Adrenal gland (tissue), 12 donors: Measurements from ENCODE around the gene SETD3. TPM values are rescaled to one million over a fixed set of nuclear protein-coding genes. Genes with fewer than 3 reads are reported as not detected.

Experiments used
- DNase-seq, 7 donors: peaks; one replicate each; pipeline ENCODE4 v3.0.0-alpha.2; 2019 to 2020
- H3K27ac ChIP-seq, 5 donors: fragments of 200-600 bp; sonication (generic) in 4 of 5; 1 replicate in 3 of 5; 2 replicates in 2 of 5; pipeline versions ENCODE4 v1.5.1 to v1.8.0; 2016 to 2020; ENCODE audit warnings: mild to moderate bottlenecking in 1 of 5
- H3K27me3 ChIP-seq: fragments of 200-600 bp; 2 replicates; pipeline ENCODE4 v1.8.0; 2021
- H3K36me3 ChIP-seq, 2 donors: fragments of 200-600 bp; replicated peaks in 1 of 2; 1 replicate in 1 of 2; 2 replicates in 1 of 2; pipeline versions ENCODE4 v1.5.1 to v1.8.0; 2018 to 2022
- H3K4me1 ChIP-seq, 2 donors: fragments of 200-600 bp; replicated peaks in 1 of 2; 1 replicate in 1 of 2; 2 replicates in 1 of 2; pipeline versions ENCODE4 v1.5.1 to v1.8.0; 2018 to 2021
- H3K4me3 ChIP-seq, 4 donors: fragments of 200-600 bp; sonication (generic) in 3 of 4; one replicate each; pipeline ENCODE4 v1.5.1; 2016 to 2018
- H3K9me3 ChIP-seq, 3 donors: fragments of 200-600 bp; sonication (generic) in 1 of 3; replicated peaks in 1 of 3; 1 replicate in 2 of 3; 2 replicates in 1 of 3; pipeline versions ENCODE4 v1.5.1 to v1.8.0; 2016 to 2021
- POLR2A ChIP-seq, 2 donors: fragments of 450-650 bp; IDR thresholded peaks; one replicate each; pipeline ENCODE4 v1.6.1; 2017; ENCODE audit warnings: antibody characterized with exemption in 2 of 2, mild to moderate bottlenecking in 2 of 2, moderate library complexity in 1 of 2
- WGBS, 4 donors: extraction: QIAGEN DNeasy Blood & Tissue Kit in 2 of 4; methylation state at CpG; one replicate each; pipeline versions ENCODE4 v1.1.5 to v1.1.7; 2013 to 2017; 5-methylcytosine and 5-hydroxymethylcytosine counted together
- intact Hi-C, 2 donors: fragments of 100-400 bp; cut with DNase I; formaldehyde crosslinking; loops; one replicate each; pipeline versions ENCODE4 v1.14.1 to v1.15.0; 2022 to 2023
- polyA plus RNA-seq, 3 donors: library from polyadenylated mRNA; stranded (reverse); fragments of 200-250 nt in 2 of 3; fragments of 350-450 nt in 1 of 3; fragmentation: Illumina TruSeq in 1 of 3; extraction: RNeasy Lipid Tissue Mini Kit (QIAGEN cat#74804) in 1 of 3; gene quantifications; one replicate each; pipeline ENCODE4 v1.2.3, GENCODE V29; 2013 to 2014
- total RNA-seq, 9 donors: library from RNA; depleted of rRNA in 4 of 9; stranded (reverse); fragments of >200 nt in 4 of 9; fragments of 120-200 nt in 1 of 9; fragmentation: NEBNext Ultra II Directional in 1 of 9; extraction: Animal tissue kit (Norgen Biotek cat#: 25700) in 1 of 9; gene quantifications; one replicate each; pipeline versions ENCODE4 v1.1.0 to v1.2.4, GENCODE V29; 2013 to 2023
- TF ChIP-seq, protein P1 (sequence below), 6 experiments: fragments of 450-650 bp in 4 of 6; fragments of 200-600 bp in 2 of 6; sonication (generic) in 1 of 6; IDR thresholded peaks; 1 replicate in 5 of 6; 2 replicates in 1 of 6; pipeline versions ENCODE4 v1.5.1 to v1.8.0; 2016 to 2021; ENCODE audit warnings: antibody characterized with exemption in 6 of 6, mild to moderate bottlenecking in 2 of 6, moderate library complexity in 1 of 6
- donor health status: healthy with polysubstance abuse.
- donor health status: Bipolar disorder and iron deficiency.
- donor health status: DM: yes; HTN: yes; CAD: no.
- donor health status: DM: no; HTN: no; CAD: no.
- donor health status: DM: no; HTN: no; CAD: no.
- donor health status: DM: yes; HTN: yes; CAD: no.

SETD3 gene
- total and polyA plus RNA-seq, 12 donors, result 23.1 to 58.6 (median 44.3) TPM

DNA sequence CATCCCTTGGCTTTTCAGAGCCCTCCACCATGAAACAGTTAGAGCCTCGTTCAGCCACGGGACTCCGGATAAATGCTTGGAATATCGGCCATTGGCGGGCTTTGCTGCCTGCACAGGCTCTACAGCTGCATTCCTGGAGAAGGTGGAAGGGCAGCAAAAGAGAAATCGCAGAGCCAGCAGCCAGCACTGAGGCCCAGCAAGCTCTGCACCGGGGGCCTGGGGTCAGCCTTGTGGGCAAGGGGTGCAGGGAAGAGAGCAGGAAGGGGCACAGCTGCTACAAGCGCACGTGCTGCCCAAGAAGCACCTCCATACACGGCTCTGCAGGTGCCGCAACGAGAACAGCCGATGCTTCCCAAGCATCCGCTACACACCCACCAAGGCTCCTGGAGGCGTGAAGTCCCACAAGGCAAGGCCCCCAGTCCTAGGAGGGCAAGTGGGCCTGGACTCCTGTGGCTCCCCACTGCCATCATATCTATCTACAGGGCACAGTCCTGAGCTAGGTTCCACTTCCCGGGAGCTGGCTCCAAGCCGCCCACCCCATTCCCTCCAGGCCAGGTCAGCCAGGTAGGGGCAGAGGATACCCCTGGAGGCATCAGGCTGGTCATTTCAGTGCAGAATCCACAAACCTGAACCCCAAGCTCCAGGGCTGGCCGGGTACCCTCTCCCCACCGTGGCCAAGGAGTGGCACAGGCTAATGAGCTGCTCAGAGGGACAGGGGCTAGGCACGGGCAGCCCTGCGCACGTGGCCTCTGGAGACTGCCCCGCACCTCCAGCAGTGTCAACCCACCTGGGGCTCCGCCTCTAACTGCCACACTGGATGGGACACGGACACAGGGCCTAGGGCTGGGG is 40.7 kb upstream of the SETD3 start:
- WGBS, 4 donors, result 92 to 95% (median 93%) methylated on average over 12 to 25 of the region's 25 CpGs
- TF ChIP-seq, protein P1, sequence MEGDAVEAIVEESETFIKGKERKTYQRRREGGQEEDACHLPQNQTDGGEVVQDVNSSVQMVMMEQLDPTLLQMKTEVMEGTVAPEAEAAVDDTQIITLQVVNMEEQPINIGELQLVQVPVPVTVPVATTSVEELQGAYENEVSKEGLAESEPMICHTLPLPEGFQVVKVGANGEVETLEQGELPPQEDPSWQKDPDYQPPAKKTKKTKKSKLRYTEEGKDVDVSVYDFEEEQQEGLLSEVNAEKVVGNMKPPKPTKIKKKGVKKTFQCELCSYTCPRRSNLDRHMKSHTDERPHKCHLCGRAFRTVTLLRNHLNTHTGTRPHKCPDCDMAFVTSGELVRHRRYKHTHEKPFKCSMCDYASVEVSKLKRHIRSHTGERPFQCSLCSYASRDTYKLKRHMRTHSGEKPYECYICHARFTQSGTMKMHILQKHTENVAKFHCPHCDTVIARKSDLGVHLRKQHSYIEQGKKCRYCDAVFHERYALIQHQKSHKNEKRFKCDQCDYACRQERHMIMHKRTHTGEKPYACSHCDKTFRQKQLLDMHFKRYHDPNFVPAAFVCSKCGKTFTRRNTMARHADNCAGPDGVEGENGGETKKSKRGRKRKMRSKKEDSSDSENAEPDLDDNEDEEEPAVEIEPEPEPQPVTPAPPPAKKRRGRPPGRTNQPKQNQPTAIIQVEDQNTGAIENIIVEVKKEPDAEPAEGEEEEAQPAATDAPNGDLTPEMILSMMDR (IDR thresholded peaks at IDR 0.05), result no peak
- TF ChIP-seq POLR2A (IDR thresholded peaks at IDR 0.05), result no peak
- Histone ChIP-seq H3K4me1 (peaks cover 15 to 22% of the 10 kb centered on the region in 2 donors), H3K4me3 (no peak overlapping the region), H3K27me3 (no peaks in the 10 kb centered on the region), H3K36me3 (no peaks in the 10 kb centered on the region), H3K9me3 (no peaks in the 10 kb centered on the region), H3K27ac (no peak overlapping the region)
- intact Hi-C loops, result no loop called here
- peak in 1 of 7 donors; percentile 13 for DNase-seq

DNA sequence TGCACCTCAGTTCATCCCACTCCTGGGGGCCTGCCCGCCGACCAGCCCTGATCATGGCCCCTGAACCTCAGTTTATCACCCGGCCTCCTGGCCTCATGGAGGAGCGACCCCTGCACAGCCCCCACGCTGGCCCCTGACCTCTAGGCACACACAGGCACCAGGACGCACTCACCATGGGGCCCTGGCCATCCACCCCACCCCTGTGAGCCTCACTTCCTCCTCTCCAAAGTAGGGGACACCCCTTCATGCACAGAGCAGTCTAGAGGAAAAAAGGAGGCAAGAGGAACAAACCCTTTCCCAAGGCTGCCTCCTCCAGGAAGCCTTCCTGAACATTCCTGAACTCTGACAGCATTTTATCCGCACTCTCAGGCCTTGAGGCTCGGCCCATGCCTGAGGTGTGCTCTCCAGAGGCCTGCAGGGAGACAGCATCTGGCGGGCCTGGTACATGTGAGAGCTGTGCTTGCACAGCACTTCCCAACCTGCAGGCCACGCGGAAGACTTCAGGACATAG is 40.0 kb upstream of the SETD3 start:
- H3K4me3 ChIP-seq, result no peak overlapping the region
- 81 to 90% (median 89%) methylated on average over 5 to 11 of the region's 11 CpGs for whole genome bisulfite sequencing, 4 donors
- no peaks in the 10 kb centered on the region for H3K9me3 ChIP-seq
- intact Hi-C loops, result no loop called here
- H3K27me3 ChIP-seq, result no peaks in the 10 kb centered on the region
- no peaks in the 10 kb centered on the region for H3K36me3 ChIP-seq
- H3K4me1 ChIP-seq, result peaks cover 15 to 22% of the 10 kb centered on the region in 2 donors
- H3K27ac ChIP-seq, result no peak overlapping the region
- TF ChIP-seq, protein P1 (IDR thresholded peaks at IDR 0.05), result no peak
- no peak for TF ChIP-seq POLR2A (IDR thresholded peaks at IDR 0.05)
- peak in 1 of 7 donors; percentile 15 for DNase-seq

DNA sequence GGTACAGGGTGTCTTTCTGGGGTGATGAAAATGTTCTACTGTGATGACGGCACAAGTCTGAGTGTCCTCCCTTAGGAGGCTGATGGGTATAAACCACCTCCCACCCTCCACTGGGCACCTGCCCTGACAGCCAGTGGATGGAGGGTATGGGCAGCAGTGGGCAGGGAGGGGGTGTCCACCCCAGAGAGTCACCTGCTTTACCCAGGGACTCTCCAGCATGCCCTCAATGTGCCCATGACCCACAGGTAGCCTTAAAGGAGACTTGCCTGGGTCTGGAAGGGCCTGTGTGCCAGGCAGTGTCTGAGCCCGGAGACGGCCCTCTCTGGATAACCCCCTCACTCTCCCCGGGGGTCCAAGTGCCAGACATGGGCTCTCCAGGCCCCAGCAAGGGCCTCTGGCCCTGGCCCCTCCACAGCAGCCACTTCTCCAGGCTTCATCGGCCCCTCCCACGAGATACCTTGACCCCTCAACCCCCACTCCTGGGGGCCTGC is 39.3 kb upstream of the SETD3 start:
- WGBS, 4 donors, result 76 to 100% (median 78%) methylated on average over 1 to 6 of the region's 6 CpGs
- Histone ChIP-seq H3K36me3 (peaks cover 0 to under 1% of the 10 kb centered on the region in 2 donors), H3K4me3 (no peak overlapping the region), H3K27me3 (no peaks in the 10 kb centered on the region), H3K27ac (no peak overlapping the region), H3K4me1 (peaks cover 15 to 22% of the 10 kb centered on the region in 2 donors), H3K9me3 (no peaks in the 10 kb centered on the region)
- intact Hi-C loops, result loop anchor here (2.0 to 5.0 kb wide), 2 partner anchors 109 to 112 kb away; no protein-coding TSS in a partner anchor
- peak in 4 of 7 donors; percentile 8 to 21 (median 15) for DNase-seq
- TF ChIP-seq POLR2A (IDR thresholded peaks at IDR 0.05), result no peak
- TF ChIP-seq, protein P1 (IDR thresholded peaks at IDR 0.05), result no peak

DNA sequence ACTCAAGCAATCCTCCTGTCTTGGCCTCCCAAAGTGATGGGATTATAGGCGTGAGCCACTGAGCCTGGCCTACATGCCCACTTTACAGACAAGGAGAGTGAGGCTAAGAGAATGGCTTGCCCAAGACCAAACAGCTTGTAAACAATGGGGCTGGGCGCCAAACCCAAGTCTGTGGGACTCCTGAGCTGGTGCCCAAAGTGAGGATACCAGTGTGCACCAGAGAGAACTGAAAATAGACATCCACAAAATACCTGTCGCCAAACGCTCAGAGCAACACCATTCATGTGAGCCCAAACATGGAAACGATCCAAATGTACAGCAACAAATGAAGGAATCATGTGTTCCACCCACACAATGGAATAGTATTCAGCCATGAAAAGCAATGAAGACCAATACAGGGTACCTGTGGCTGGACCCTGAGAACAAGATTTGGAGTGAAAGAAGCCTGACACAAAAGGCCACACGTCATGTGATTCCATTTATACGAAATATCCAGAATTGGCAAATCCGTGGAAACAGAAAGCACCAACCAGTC is 38.8 kb upstream of the SETD3 start:
- H3K36me3 ChIP-seq, result peaks cover 0 to 7% of the 10 kb centered on the region in 2 donors
- TF ChIP-seq, protein P1 (IDR thresholded peaks at IDR 0.05), result no peak
- TF ChIP-seq POLR2A (IDR thresholded peaks at IDR 0.05), result no peak
- intact Hi-C loops, result loop anchor here (2.0 to 5.0 kb wide), 2 partner anchors 109 to 113 kb away; no protein-coding TSS in a partner anchor
- H3K4me1 ChIP-seq, result peaks cover 15 to 22% of the 10 kb centered on the region in 2 donors
- H3K27me3 ChIP-seq, result no peaks in the 10 kb centered on the region
- no peaks in the 10 kb centered on the region for H3K9me3 ChIP-seq
- 88 to 97% (median 92%) methylated on average over 8 of the region's 8 CpGs for WGBS, 4 donors
- H3K4me3 ChIP-seq, result no peak overlapping the region
- no peak overlapping the region for H3K27ac ChIP-seq
- DNase-seq, result peak in 5 of 7 donors; percentile 6 to 22 (median 13)
